Retinal pigment epithelial cell (primary cell): ENCODE data around the gene C10orf71.
A peak's percentile ranks its signal among the peaks of the same experiment; 100 is the strongest.

Source experiments
- DNase-seq: peaks from one replicate; pipeline ENCODE4 v3.0.0-alpha.2; 2010; ENCODE audit warnings: low read depth
- H3K4me3 ChIP-seq: 2 replicates; pipeline ENCODE4 v1.5.1; 2011; ENCODE audit warnings: mild to moderate bottlenecking, low read length, control low read depth, moderate library complexity
- CTCF ChIP-seq: conservative IDR thresholded peaks from 2 replicates; pipeline ENCODE4 v1.5.1; 2011; ENCODE audit warnings: low read depth, low read length, control low read depth, inconsistent platforms

The C10orf71 gene

DNA sequence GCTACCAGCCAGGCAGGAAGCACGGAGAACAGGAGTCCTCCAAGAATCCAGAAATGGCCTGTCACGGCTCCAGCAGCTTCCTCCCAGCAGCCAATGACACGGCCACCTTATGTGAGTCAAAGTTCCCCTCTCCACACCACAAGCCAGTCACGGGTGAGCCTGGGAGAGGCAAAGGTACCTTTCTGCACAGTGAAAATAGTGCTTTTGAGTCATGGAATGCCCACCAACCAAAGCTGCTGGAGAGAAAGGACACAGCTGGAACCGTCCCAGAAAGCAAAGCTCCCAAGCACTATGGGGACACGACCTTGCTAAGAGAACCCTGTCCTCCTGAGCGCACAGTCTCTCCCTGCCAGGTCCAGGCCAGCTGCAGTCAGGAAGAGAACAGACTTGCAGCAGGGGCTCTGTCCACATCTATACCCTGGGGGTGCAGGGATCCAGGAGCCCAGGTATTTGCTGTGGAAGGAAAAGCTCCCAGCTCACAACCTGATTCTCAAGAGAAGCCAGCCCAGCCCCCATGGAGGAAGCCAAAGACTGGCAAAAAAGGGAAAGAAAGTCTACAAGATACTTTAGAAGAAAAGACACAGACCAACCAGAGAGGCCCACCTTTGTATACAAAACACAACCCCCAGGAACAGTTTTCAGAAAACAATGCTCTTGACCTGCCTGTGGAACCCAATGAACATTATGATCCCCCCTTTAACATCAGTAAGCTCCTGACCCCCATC, 24.4 kb downstream of the C10orf71 start:
- H3K4me3 ChIP-seq = no peak overlapping the region
- no peak for TF ChIP-seq CTCF
- no peak for DNase-seq

- no peak for DNase-seq
- no peak overlapping the region for H3K4me3 ChIP-seq
- TF ChIP-seq CTCF = no peak
Measured at GRCh38 chr10:49323896-49324270, 24.9 kb downstream of the C10orf71 start.

- H3K4me3 ChIP-seq = no peak overlapping the region
- TF ChIP-seq CTCF = peak; percentile 51
- DNase-seq = no peak
Measured at GRCh38 chr10:49324711-49325110, 25.7 kb downstream of the C10orf71 start.

DNA sequence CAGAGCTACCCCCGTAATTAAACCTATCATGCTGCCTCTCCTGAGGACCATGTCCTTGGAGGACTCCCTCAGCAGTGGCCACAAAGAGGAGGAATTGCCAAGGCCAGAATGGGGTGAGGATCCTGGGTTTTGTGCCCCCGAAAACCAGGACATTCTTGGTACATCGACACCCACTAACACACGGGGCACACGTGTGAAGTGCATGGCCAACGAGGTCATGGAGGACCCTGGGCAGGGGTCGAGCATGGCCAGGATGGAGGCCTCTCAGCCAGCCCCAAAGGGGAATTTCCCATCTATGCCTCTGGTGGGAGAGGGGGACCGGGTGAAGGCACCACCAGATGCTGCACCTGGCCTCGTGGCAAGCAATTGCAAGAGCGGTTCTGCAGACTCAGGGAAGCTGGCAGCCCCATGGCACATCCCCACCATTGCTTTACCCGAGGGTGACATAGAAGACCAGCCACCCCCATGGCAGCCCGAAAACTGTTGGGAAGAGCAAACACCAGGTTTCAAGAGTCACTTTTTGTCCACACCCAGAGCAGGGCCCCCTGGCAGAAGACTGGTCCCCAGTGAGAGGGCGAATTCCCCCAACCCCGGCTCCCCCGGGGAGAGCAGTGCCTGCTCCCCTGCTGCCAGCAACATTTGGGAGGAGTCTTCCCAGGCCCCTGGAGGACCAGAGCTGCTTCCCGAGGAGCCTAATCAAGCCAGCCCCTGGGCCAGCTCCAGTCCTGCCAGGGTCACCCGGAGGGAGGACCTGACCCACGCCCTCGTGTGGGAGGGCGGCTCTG, 26.4 kb downstream of the C10orf71 start:
- no peak for DNase-seq
- no peak overlapping the region for H3K4me3 ChIP-seq
- no peak for TF ChIP-seq CTCF

- no peak for TF ChIP-seq CTCF
- H3K4me3 ChIP-seq = no peak overlapping the region
- no peak for DNase-seq
Measured at GRCh38 chr10:49325916-49326783, 27.2 kb downstream of the C10orf71 start.

DNA sequence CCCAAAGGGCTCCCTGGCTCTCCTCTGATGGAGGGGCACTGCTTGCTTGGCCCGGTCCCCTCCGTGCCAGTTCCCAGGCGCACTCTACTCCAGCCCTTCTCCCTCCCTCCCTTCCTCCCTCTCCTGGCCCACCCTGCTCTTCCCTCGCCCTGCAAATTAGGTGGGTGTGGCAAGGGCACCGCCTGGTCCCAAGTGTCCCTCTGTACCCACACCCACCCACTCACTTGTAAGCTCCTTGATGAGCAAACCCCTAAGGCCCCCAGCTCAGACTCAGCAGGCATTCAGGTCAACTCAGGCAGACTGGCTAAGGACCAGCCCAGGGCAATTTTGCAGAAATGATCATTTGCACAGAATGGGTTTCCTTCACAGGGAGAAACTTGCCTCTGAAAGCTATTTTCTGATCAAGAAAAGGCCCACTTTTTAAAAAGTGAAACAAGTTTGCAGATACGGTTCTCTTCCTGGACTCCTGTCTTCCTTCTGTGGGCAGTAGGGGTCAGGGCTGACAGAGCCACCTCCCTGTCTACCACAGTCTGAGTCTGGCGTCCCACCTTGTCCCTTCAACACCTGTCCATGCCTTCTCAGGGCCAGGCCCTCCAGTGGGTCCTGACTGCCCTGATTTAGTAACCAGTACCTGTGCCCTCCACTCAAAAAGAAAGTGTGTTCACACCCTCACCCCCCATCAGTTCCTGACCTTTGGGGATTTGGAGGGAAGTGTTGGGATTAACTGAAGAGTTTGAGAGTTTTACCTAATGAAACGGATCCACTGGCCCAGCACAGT, 28.3 kb downstream of the C10orf71 start:
- no peak for TF ChIP-seq CTCF
- no peak for DNase-seq
- no peak overlapping the region for H3K4me3 ChIP-seq
